GM10266 (cell line): ENCODE measurements around the gene TBC1D1.

Experiments used
- DNase-seq: peaks from one replicate; pipeline ENCODE4 v3.0.0; 2012; ENCODE audit errors: extremely low spot score
- TF ChIP-seq, protein P1 (sequence below): IDR thresholded peaks from 2 replicates; pipeline ENCODE4 v1.5.1; 2012; ENCODE audit warnings: mild to moderate bottlenecking, low read depth; ENCODE audit not compliant: control insufficient read depth, insufficient read depth; ENCODE audit errors: missing control alignments

TBC1D1 gene

GRCh38 chr4:37976991-37977470 is 86.1 kb downstream of the TBC1D1 start:
- TF ChIP-seq, protein P1, sequence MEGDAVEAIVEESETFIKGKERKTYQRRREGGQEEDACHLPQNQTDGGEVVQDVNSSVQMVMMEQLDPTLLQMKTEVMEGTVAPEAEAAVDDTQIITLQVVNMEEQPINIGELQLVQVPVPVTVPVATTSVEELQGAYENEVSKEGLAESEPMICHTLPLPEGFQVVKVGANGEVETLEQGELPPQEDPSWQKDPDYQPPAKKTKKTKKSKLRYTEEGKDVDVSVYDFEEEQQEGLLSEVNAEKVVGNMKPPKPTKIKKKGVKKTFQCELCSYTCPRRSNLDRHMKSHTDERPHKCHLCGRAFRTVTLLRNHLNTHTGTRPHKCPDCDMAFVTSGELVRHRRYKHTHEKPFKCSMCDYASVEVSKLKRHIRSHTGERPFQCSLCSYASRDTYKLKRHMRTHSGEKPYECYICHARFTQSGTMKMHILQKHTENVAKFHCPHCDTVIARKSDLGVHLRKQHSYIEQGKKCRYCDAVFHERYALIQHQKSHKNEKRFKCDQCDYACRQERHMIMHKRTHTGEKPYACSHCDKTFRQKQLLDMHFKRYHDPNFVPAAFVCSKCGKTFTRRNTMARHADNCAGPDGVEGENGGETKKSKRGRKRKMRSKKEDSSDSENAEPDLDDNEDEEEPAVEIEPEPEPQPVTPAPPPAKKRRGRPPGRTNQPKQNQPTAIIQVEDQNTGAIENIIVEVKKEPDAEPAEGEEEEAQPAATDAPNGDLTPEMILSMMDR, result peak; percentile 2
- peak; percentile 90 for DNase-seq

- peak; percentile 77 for DNase-seq
- TF ChIP-seq, protein P1, result peak; percentile 77
Observed at GRCh38 chr4:37977471-37978247, 86.8 kb downstream of the TBC1D1 start.

DNA sequence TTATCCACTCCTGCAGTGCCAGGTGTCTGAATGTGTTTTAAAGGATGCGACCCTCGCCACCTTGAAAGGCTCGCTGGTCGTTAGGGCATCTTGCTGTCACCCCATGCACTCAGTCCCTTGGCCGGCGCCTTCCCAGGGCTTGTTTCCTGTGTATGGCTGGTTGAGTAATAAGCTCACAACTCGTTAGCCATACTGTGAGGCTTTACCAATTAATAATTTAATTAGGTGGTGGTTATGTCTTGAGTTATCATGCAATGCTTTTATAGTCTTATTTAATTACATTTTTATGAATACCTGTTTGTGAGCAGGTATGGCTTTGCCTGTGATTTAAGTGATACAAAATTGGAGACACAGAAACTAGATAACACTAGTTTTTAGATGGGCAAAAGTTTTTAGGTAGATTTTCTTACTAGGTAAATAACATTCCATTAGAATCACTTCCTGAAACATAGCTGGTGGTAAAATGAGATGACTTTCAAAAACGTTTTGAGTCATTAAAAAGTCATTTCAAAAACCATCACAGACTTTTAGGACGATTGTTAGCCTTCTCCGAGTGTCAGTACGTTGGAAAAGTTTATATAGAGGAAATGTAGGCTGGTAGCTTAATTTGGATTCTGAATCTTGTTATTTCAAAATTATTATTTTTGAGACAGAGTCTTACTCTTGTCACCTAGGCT is 87.5 kb downstream of the TBC1D1 start:
- no peak for DNase-seq
- TF ChIP-seq, protein P1, result no peak

DNA sequence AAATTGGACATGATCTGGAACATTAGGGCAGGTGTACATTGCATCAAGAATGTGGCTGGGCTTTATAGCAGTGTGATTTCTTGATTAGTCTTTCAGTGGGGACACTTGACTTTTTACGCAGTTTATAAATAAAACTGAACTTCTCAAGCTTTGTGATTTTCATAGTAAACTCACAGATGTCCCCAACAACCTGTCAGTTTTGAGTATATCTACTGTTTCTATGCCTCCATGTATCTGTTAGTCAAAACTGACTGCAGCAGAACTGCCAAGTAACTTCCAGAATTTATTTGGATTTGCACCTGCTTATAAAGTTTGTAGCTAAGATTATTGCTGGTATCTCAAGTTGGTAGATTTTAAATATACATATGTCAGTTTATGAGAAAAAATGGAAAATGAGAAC is 89.4 kb downstream of the TBC1D1 start:
- DNase-seq, result no peak
- TF ChIP-seq, protein P1, result no peak

DNA sequence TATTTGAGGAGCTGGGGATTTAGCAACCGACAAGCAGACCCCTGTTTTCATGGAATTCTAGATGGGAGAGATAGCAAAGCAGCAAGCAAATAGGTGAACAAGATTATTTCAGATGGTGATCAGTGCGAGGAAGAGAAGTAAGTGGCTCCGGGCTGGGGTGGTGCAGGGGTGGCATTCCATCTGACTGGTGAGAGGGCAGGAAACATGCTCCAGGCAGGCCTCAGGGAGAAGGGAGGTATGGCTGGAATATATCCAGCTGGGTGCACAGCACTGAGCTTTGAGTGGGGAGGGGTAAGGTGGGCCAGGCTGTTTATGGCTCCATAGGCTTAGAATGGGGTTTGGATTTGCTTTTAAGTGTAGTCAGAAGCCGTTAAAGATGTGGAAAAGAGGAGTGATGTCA is 90.5 kb downstream of the TBC1D1 start:
- TF ChIP-seq, protein P1, result no peak
- no peak for DNase-seq

DNA sequence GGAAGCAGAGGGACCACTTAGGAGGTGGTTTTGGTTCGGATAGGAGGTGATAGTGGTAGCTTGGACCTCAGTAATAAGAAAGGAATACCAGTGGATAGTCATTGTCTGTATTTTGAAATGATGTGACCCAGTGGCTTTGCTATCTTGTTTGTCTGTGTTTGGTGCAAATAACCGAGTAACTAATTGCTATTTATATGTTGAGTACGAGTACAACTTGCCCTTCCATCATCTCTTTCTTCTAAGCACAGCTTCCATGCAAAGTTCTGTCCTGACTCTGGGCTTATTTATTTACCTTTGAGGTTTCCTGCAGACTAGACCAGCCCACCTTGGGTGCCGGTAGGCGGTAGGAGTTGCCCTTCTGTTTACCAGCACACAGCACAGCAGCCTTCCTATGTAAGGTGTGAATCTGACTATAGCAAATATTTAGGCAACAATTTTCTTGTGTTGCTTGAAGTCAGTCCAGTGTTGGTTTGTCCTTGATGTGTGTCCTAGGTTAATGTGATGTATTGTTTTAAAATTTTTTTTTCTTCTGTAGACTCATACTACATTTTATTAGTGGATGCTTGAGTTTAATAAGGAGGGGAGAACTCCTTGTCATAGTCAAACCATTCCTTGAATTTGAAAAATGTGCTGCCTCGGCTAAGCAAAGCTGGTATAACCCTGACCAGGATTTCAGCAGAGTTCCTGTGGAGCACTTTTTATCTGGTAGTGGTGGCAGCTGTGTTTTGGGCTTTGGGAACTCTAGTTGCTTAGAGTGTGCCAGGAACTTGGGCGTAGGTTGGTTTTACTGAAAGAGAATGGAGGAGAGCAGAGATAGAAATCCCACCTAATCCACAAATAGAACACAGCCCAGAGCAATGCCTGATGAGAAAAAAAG is 91.2 kb downstream of the TBC1D1 start:
- no peak for DNase-seq
- TF ChIP-seq, protein P1, result no peak
